Esophagus squamous epithelium (tissue), 5 donors: ENCODE data around the gene SLC25A51. TPM values are rescaled to one million over a fixed set of nuclear protein-coding genes. Genes with fewer than 3 reads are reported as not detected.

Source experiments
- DNase-seq: peaks from one replicate; lab custom pipeline; 2025; lab: John Stamatoyannopoulos, UW
- H3K27ac ChIP-seq, 4 donors: fragments of 200-600 bp; sonication (generic); one replicate each; pipeline ENCODE4 v1.5.1; 2016 to 2019; ENCODE audit warnings: mild to moderate bottlenecking in 1 of 4
- H3K27me3 ChIP-seq, 4 donors: fragments of 200-600 bp; sonication (generic); 1 replicate in 3 of 4; 2 replicates in 1 of 4; pipeline versions ENCODE4 v1.5.1 to v1.6.0; 2017 to 2021; ENCODE audit warnings: antibody characterized with exemption in 1 of 4
- H3K36me3 ChIP-seq, 3 donors: fragments of 200-600 bp; sonication (generic); one replicate each; pipeline ENCODE4 v1.5.1; 2016 to 2019
- H3K4me1 ChIP-seq, 3 donors: fragments of 200-600 bp; sonication (generic); one replicate each; pipeline ENCODE4 v1.5.1; 2017 to 2019
- H3K4me3 ChIP-seq, 4 donors: fragments of 200-600 bp; sonication (generic); 1 replicate in 3 of 4; 2 replicates in 1 of 4; pipeline ENCODE4 v1.5.1; 2016 to 2019; ENCODE audit warnings: mild to moderate bottlenecking in 2 of 4, moderate library complexity in 1 of 4
- H3K9me3 ChIP-seq, 3 donors: fragments of 200-600 bp; sonication (generic); one replicate each; pipeline ENCODE4 v1.5.1; 2016 to 2019
- POLR2A ChIP-seq, 4 donors: fragments of 450-650 bp; IDR thresholded peaks; one replicate each; pipeline ENCODE4 v1.6.1; 2017; ENCODE audit warnings: antibody characterized with exemption in 4 of 4, mild to moderate bottlenecking in 4 of 4, moderate library complexity in 3 of 4
- WGBS, 2 donors: methylation state at CpG; one replicate each; pipeline ENCODE4 v1.1.5; 2018; 5-methylcytosine and 5-hydroxymethylcytosine counted together
- intact Hi-C: fragments of 100-400 bp; cut with DNase I; formaldehyde crosslinking; loops from one replicate; pipeline ENCODE4 v1.15.0; 2022
- total RNA-seq, 4 donors: library from RNA; depleted of rRNA; stranded (reverse); fragments of >200 nt; gene quantifications; one replicate each; pipeline ENCODE4 v1.1.0, GENCODE V29; 2016
- TF ChIP-seq, protein P1 (sequence below), 6 experiments: fragments of 450-650 bp in 4 of 6; fragments of 200-600 bp in 2 of 6; sonication (generic) in 2 of 6; IDR thresholded peaks; one replicate each; pipeline ENCODE4 v1.5.1; 2016 to 2019; ENCODE audit warnings: antibody characterized with exemption in 6 of 6, mild to moderate bottlenecking in 4 of 6, moderate library complexity in 4 of 6
- donor health status: DM: yes; HTN: yes; CAD: no.

Gene SLC25A51
- total RNA-seq, 4 donors from 2014 or later = 18.2 to 30.3 (median 20.3) TPM

DNA sequence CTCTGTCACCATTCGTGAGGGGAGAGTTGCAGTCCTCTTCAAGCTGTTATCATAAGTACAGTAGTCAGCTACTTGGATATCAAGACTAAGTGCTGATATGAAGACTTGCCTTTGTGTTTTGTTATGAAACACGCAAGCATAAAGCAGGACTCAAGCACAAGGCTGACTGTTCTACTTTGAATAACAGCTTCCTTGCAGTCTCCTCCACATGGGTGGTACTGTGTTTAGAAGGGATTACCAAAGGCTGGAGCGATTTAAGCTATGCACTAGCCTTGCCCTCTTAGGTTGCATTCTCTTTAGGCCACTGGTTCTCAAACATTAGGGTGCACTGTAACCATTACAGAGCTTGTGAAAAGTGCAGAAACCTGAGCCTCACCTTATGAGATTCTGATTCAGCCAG lies 41.4 kb downstream of the SLC25A51 start:
- H3K9me3 ChIP-seq = no peaks in the 10 kb centered on the region
- H3K36me3 ChIP-seq = peaks cover 9 to 77% (median 12%) of the 10 kb centered on the region in 3 donors
- 67 to 87% methylated on average over 3 of the region's 3 CpGs for WGBS, 2 donors
- H3K27me3 ChIP-seq = no peaks in the 10 kb centered on the region
- DNase-seq = no peak
- no peaks in the 10 kb centered on the region for H3K4me1 ChIP-seq
- TF ChIP-seq, protein P1, sequence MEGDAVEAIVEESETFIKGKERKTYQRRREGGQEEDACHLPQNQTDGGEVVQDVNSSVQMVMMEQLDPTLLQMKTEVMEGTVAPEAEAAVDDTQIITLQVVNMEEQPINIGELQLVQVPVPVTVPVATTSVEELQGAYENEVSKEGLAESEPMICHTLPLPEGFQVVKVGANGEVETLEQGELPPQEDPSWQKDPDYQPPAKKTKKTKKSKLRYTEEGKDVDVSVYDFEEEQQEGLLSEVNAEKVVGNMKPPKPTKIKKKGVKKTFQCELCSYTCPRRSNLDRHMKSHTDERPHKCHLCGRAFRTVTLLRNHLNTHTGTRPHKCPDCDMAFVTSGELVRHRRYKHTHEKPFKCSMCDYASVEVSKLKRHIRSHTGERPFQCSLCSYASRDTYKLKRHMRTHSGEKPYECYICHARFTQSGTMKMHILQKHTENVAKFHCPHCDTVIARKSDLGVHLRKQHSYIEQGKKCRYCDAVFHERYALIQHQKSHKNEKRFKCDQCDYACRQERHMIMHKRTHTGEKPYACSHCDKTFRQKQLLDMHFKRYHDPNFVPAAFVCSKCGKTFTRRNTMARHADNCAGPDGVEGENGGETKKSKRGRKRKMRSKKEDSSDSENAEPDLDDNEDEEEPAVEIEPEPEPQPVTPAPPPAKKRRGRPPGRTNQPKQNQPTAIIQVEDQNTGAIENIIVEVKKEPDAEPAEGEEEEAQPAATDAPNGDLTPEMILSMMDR (IDR thresholded peaks at IDR 0.05) = no peak
- no peak for TF ChIP-seq POLR2A (IDR thresholded peaks at IDR 0.05)
- intact Hi-C loops = no loop called here
- H3K4me3 ChIP-seq = no peak overlapping the region
- no peak overlapping the region for H3K27ac ChIP-seq

DNA sequence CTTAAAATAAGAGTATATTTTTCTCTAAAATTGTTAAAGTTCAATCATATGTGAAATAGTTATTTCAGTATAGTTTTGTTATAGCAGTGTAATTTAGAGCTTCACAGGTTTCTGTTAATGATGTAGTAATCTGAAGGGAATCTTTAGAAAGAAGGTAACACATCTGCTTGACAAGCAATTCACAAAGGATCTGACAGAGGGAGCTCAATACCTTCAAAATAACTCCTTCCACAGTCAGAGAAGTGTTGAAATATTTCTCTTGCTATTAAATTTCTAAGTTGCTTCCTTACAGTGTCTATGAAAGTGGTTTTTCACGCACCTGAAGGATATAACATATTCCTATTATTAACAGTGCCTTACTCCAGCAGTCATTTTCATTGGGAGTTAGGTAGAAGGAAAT lies 44.9 kb downstream of the SLC25A51 start:
- no peaks in the 10 kb centered on the region for H3K9me3 ChIP-seq
- DNase-seq = no peak
- no peak overlapping the region for H3K27ac ChIP-seq
- WGBS, 2 donors = 79 to 94% methylated on average over 1 of the region's 1 CpG
- peaks cover 9 to 88% (median 12%) of the 10 kb centered on the region in 3 donors for H3K36me3 ChIP-seq
- TF ChIP-seq, protein P1 (IDR thresholded peaks at IDR 0.05) = peak in 1 of 6 experiments; percentile 20
- TF ChIP-seq POLR2A (IDR thresholded peaks at IDR 0.05) = no peak
- H3K4me1 ChIP-seq = no peaks in the 10 kb centered on the region
- H3K27me3 ChIP-seq = no peaks in the 10 kb centered on the region
- intact Hi-C loops = no loop called here
- no peak overlapping the region for H3K4me3 ChIP-seq

DNA sequence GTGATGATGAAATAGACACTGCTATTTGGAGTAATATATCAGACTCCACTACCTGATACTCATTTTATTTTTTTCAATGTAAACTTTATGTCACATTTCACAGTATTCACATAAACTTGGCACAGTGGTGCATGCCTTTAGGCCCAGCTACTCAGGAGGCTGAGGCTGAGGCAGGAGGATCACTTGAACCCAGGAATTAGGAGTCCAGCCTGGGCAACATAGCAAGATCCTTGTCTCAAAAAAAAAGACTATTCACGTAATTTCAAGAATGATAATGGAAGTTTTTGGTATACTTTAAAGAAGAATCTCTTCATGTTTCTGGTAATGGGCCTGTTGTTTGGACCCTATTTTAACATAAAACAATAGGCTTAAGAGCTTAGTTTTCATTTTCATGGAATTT lies 47.4 kb downstream of the SLC25A51 start:
- Histone ChIP-seq H3K9me3 (no peaks in the 10 kb centered on the region), H3K27ac (no peak overlapping the region)
- WGBS, 2 donors = 100% methylated on average over 1 of the region's 1 CpG

DNA sequence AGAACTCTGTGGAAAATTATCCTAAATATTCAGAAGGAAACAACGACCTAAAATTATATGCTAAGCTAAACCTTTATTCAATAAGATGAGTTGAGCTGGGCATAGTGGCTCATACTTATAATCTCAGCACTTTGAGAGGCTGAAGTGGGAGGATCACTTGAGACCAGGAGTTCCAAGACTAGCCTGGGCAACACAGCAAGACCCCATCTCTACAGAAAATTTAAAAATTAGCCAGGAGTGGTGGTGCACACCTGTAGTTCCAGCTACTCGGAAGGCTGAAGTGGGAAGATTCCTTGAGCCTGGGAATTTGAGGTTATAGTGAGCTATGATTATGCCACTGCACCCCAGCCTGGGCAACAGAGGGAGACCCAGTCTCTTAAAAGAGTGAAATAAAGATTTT lies 51.7 kb downstream of the SLC25A51 start:
- DNase-seq = no peak
- H3K27me3 ChIP-seq = no peaks in the 10 kb centered on the region
- H3K27ac ChIP-seq = no peak overlapping the region
- H3K36me3 ChIP-seq = peaks cover 0 to 39% (median 0%) of the 10 kb centered on the region in 3 donors
- intact Hi-C loops = no loop called here
- H3K9me3 ChIP-seq = no peaks in the 10 kb centered on the region
- H3K4me3 ChIP-seq = no peak overlapping the region
- no peaks in the 10 kb centered on the region for H3K4me1 ChIP-seq
- no peak for TF ChIP-seq POLR2A (IDR thresholded peaks at IDR 0.05)
- TF ChIP-seq, protein P1 (IDR thresholded peaks at IDR 0.05) = no peak
- 93 to 100% methylated on average over 2 of the region's 2 CpGs for WGBS, 2 donors

More for the DNA sequence above, 47.4 kb downstream of the SLC25A51 start:
- no peaks in the 10 kb centered on the region for H3K27me3 ChIP-seq
- no peaks in the 10 kb centered on the region for H3K4me1 ChIP-seq
- H3K4me3 ChIP-seq = no peak overlapping the region
- peaks cover 8 to 77% (median 11%) of the 10 kb centered on the region in 3 donors for H3K36me3 ChIP-seq
- no peak for DNase-seq
- intact Hi-C loops = no loop called here
- TF ChIP-seq POLR2A (IDR thresholded peaks at IDR 0.05) = no peak
- TF ChIP-seq, protein P1 (IDR thresholded peaks at IDR 0.05) = no peak

DNA sequence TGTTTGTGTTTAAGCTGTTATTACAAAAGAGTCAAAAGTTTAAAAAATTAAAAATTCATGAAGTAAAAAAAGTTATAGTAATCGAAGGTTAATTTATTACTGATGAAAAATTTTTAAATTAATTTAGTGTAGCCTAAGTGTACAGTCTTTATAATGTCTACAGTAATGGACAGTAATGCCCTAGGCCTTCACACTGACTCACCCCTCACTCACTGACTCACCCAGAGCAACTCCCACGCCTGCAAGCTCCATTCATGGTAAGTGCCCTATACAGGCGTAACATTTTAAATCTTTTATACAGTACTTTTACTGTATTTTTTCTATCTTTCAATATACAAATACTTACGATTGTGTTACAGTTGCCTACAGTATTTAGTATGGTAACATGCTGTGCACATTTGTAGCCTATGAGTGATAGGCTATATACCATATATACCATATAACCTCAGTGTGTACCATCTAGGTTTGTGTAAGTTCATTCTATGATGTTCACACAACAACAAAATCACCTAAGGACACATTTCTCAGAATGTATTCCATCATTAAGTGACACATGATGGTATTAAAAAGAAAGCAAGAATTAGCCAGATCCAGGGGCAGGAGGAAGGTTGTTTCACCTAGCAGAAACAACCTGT lies 63.2 kb downstream of the SLC25A51 start:
- H3K9me3 ChIP-seq = no peaks in the 10 kb centered on the region
- no peak overlapping the region for H3K4me3 ChIP-seq
- no peaks in the 10 kb centered on the region for H3K27me3 ChIP-seq
- H3K27ac ChIP-seq = no peak overlapping the region
- peaks cover 0 to 41% (median 0%) of the 10 kb centered on the region in 3 donors for H3K36me3 ChIP-seq
- 53 to 70% methylated on average over 4 of the region's 4 CpGs for WGBS, 2 donors
- no peak for TF ChIP-seq POLR2A (IDR thresholded peaks at IDR 0.05)
- TF ChIP-seq, protein P1 (IDR thresholded peaks at IDR 0.05) = no peak
- intact Hi-C loops = no loop called here
- H3K4me1 ChIP-seq = peaks cover 0 to 8% (median 0%) of the 10 kb centered on the region in 3 donors
- no peak for DNase-seq
